HCT116 (cell line): ENCODE data around the gene RNF150. TPM values are rescaled to one million over a fixed set of nuclear protein-coding genes. Genes with fewer than 3 reads are reported as not detected.

Experiments
- ATAC-seq: fragments of 200-7000 bp; cut with Tn5 transposase; 2 replicates; pipeline ENCODE4 v1.9.1; 2020; ENCODE audit warnings: mild to moderate bottlenecking, moderate library complexity
- BruUV-seq: library from RNA; stranded (reverse); fragments of 400-500 nt; replicated peaks from 2 replicates; lab custom pipeline; 2021; lab: Mats Ljungman, UMichigan
- CTCF ChIA-PET: fragments of 300-600 bp; sonication (Branson Sonifier 250); formaldehyde crosslinking; loops from one replicate; lab custom pipeline; 2021; ENCODE audit warnings: antibody characterized with exemption; lab: Charles Lee
- POLR2A ChIA-PET: fragments of 300-600, 350-600 bp; sonication (Branson Sonifier 250); formaldehyde crosslinking; loops from one replicate; lab custom pipeline; 2021; ENCODE audit warnings: antibody characterized with exemption; lab: Charles Lee
- RAD21 ChIA-PET, 2 experiments: fragments of 300-600 bp; sonication (Branson Sonifier 250); formaldehyde crosslinking; loops; one replicate each; lab custom pipeline; 2023; ENCODE audit warnings: low total read pairs in 2 of 2; ENCODE audit not compliant: uncharacterized antibody in 2 of 2, unreplicated experiment in 2 of 2, low non-redundant PET in 1 of 2; lab: Charles Lee
- DNase-seq: peaks from one replicate; pipeline ENCODE4 v3.0.0-alpha.2; 2010; ENCODE audit warnings: low read depth, low spot score
- H2AFZ ChIP-seq: fragments of 200-600 bp; shearing (Covaris generic), sonication (generic); 2 replicates; pipeline ENCODE4 v1.6.1; 2017; ENCODE audit warnings: low read depth, mixed run types, mixed read lengths, antibody characterized with exemption, low read length; ENCODE audit not compliant: poor library complexity, severe bottlenecking
- H3K27ac ChIP-seq: 2 replicates; pipeline ENCODE4 v1.5.1; 2012; ENCODE audit warnings: low read depth, low read length
- H3K27me3 ChIP-seq: fragments of 200-600 bp; sonication (generic); 2 replicates; pipeline ENCODE4 v1.6.1; 2016; ENCODE audit warnings: mixed run types, low read length, mixed read lengths; ENCODE audit not compliant: insufficient read depth
- H3K36me3 ChIP-seq, 2 experiments: fragments of 200-500 bp in 1 of 2; fragments of 200-600 bp in 1 of 2; sonication (Bioruptor generic) in 1 of 2; sonication (generic) in 1 of 2; 2 replicates each; pipeline versions ENCODE4 v1.5.1 to v1.6.1; 2014 to 2016; ENCODE audit warnings: low read length in 2 of 2, inconsistent platforms in 1 of 2, mixed read lengths in 1 of 2, mixed run types in 1 of 2; ENCODE audit not compliant: insufficient read depth in 2 of 2, control insufficient read depth in 1 of 2
- H3K4me1 ChIP-seq, 2 experiments: fragments of 200-600 bp in 1 of 2; sonication (generic) in 1 of 2; 2 replicates each; pipeline versions ENCODE4 v1.5.1 to v1.6.1; 2012 to 2017; ENCODE audit warnings: low read length in 2 of 2, inconsistent platforms in 1 of 2, mild to moderate bottlenecking in 1 of 2, mixed read lengths in 1 of 2, mixed run types in 1 of 2, moderate library complexity in 1 of 2; ENCODE audit not compliant: insufficient read depth in 2 of 2, control insufficient read depth in 1 of 2
- H3K4me2 ChIP-seq: fragments of 200-600 bp; sonication (generic); 2 replicates; pipeline ENCODE4 v1.6.1; 2017; ENCODE audit warnings: mixed run types, low read length, mixed read lengths
- H3K4me3 ChIP-seq, 2 experiments: fragments of 200-600 bp in 1 of 2; sonication (generic) in 1 of 2; replicated peaks in 1 of 2; 2 replicates each; pipeline ENCODE4 v1.5.1; 2011 to 2016; ENCODE audit warnings: low read length in 2 of 2, control low read depth in 1 of 2, low read depth in 1 of 2, mild to moderate bottlenecking in 1 of 2, mixed read lengths in 1 of 2, mixed run types in 1 of 2
- H3K79me2 ChIP-seq: fragments of 200-600 bp; sonication (generic); 2 replicates; pipeline ENCODE4 v1.6.1; 2017; ENCODE audit warnings: mild to moderate bottlenecking, mixed run types, low read length, moderate library complexity, mixed read lengths; ENCODE audit not compliant: insufficient read depth
- H3K9ac ChIP-seq: fragments of 200-600 bp; sonication (generic); 2 replicates; pipeline ENCODE4 v1.6.1; 2016; ENCODE audit warnings: low read length, mixed read lengths
- H3K9me2 ChIP-seq: fragments of 200-600 bp; sonication (generic), shearing (Covaris generic); 2 replicates; pipeline ENCODE4 v1.6.1; 2017; ENCODE audit warnings: mixed run types, mild to moderate bottlenecking, moderate library complexity; ENCODE audit not compliant: insufficient read depth
- H3K9me3 ChIP-seq, 2 experiments: fragments of 200-500 bp in 1 of 2; fragments of 200-600 bp in 1 of 2; sonication (Bioruptor generic) in 1 of 2; sonication (generic) in 1 of 2; 2 replicates each; pipeline ENCODE4 v1.6.1; 2014 to 2017; ENCODE audit warnings: low read length in 2 of 2, mixed read lengths in 2 of 2, inconsistent platforms in 1 of 2, low read depth in 1 of 2, mild to moderate bottlenecking in 1 of 2, mixed run types in 1 of 2, moderate library complexity in 1 of 2; ENCODE audit not compliant: control insufficient read depth in 1 of 2, insufficient read depth in 1 of 2
- H4K20me1 ChIP-seq: fragments of 200-600 bp; sonication (generic), shearing (Covaris generic); 2 replicates; pipeline ENCODE4 v1.6.1; 2017; ENCODE audit warnings: mixed run types, mild to moderate bottlenecking, moderate library complexity; ENCODE audit not compliant: insufficient read depth
- CEBPB ChIP-seq: IDR thresholded peaks from 2 replicates; pipeline ENCODE4 v1.6.1; 2012; ENCODE audit warnings: low read depth
- EGR1 ChIP-seq: IDR thresholded peaks from 2 replicates; pipeline ENCODE4 v1.6.1; 2012; ENCODE audit warnings: low read depth
- ELF1 ChIP-seq: IDR thresholded peaks from 2 replicates; pipeline ENCODE4 v1.6.1; 2012; ENCODE audit warnings: low read depth, borderline replicate concordance
- EZH2 ChIP-seq: fragments of 200-600 bp; sonication (generic); IDR thresholded peaks from 2 replicates; pipeline ENCODE4 v1.6.1; 2017; ENCODE audit warnings: antibody characterized with exemption, mixed run types
- FOSL1 ChIP-seq: IDR thresholded peaks from 2 replicates; pipeline ENCODE4 v1.6.1; 2012; ENCODE audit warnings: low read depth
- POLR2A ChIP-seq: IDR thresholded peaks from 2 replicates; pipeline ENCODE4 v1.7.0; 2011; ENCODE audit warnings: borderline replicate concordance; ENCODE audit not compliant: insufficient read depth, insufficient read length; ENCODE audit errors: extremely low read depth
- POLR2AphosphoS5 ChIP-seq: IDR thresholded peaks from 2 replicates; pipeline ENCODE4 v1.6.1; 2011; ENCODE audit warnings: mild to moderate bottlenecking, low read depth, low read length, moderate library complexity
- RAD21 ChIP-seq: IDR thresholded peaks from 2 replicates; pipeline ENCODE4 v1.6.1; 2012; ENCODE audit warnings: low read depth, mild to moderate bottlenecking
- SRF ChIP-seq: IDR thresholded peaks from 2 replicates; pipeline ENCODE4 v1.6.1; 2012; ENCODE audit warnings: low read depth
- ZBTB33 ChIP-seq: IDR thresholded peaks from 2 replicates; pipeline ENCODE4 v1.6.1; 2011; ENCODE audit warnings: mild to moderate bottlenecking, low read length, moderate library complexity; ENCODE audit not compliant: insufficient replicate concordance; ENCODE audit errors: extremely low read depth
- ZFX ChIP-seq: fragments of 450-650 bp; IDR thresholded peaks from 2 replicates; pipeline ENCODE4 v1.6.1; 2017
- intact Hi-C: fragments of 100-400 bp; cut with micrococcal nuclease; formaldehyde crosslinking; loops from 2 replicates; pipeline ENCODE4 v1.10.0; 2022
- total RNA-seq: library from RNA; stranded (reverse); gene quantifications from one replicate; pipeline ENCODE4 v1.2.1, GENCODE V29; 2021; ENCODE audit not compliant: unreplicated experiment

Gene RNF150
- total RNA-seq, 1 experiment from 2014 or later, result 0.07 TPM

DNA sequence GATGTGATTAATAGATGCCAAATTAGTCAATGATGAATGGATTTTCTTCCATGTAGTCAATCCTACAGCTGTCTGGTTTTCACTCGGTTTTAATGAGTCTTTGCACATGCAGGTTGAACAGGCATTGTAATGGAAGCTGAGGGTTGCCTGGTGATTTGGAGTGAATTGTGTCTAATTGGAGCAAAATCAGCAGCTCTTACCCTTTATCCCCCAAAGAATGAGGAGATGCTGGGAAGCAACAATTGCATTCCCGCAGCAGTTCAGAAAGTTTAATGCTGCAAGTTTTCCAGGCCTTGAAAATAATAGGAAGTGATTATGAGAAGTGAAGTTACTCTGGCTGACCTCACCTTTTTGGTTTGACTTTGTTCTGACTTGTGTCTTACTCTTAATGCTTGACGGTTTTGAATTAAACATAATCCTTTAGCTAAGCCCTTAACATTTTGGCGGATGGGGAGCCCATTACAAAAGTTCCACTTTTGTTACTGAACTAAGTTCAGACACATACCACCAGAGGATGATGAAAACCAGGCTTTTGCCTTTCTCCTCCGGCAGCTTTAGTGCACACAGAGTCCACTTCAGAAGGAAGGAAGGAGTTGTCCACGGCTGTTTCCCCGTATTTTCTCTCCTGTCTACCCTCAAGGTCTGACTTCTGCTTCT is 298.3 kb downstream of the RNF150 start:
- no peaks in the 10 kb centered on the region for H3K79me2 ChIP-seq
- no peaks in the 10 kb centered on the region for H4K20me1 ChIP-seq
- no peak overlapping the region for H2AFZ ChIP-seq
- RAD21 ChIA-PET, result no interaction called here
- no peak overlapping the region for H3K4me2 ChIP-seq
- no peaks in the 10 kb centered on the region for H3K27me3 ChIP-seq
- TF ChIP-seq ZFX, result no peak
- no TSS peak for BruUV-seq
- no peaks in the 10 kb centered on the region for H3K9me3 ChIP-seq
- H3K9me2 ChIP-seq, result no peaks in the 10 kb centered on the region
- DNase-seq, result no peak
- H3K4me1 ChIP-seq, result no peaks in the 10 kb centered on the region
- H3K36me3 ChIP-seq, result no peaks in the 10 kb centered on the region
- intact Hi-C loops, result no loop called here
- no peak overlapping the region for H3K27ac ChIP-seq
- H3K4me3 ChIP-seq, result no peak overlapping the region
- CTCF ChIA-PET, result no interaction called here
- POLR2A ChIA-PET, result no interaction called here
- ATAC-seq, result no peak
- H3K9ac ChIP-seq, result no peak overlapping the region

- intact Hi-C loops, result no loop called here
- no peak for ATAC-seq
- RAD21 ChIA-PET, result no interaction called here
- Histone ChIP-seq H3K4me2 (no peak overlapping the region), H3K9me3 (no peaks in the 10 kb centered on the region), H4K20me1 (no peaks in the 10 kb centered on the region), H3K27ac (no peak overlapping the region)
- no TSS peak for BruUV-seq
- DNase-seq, result no peak
- no peak for TF ChIP-seq POLR2AphosphoS5
- no peak for TF ChIP-seq POLR2A
- TF ChIP-seq SRF, result no peak
- no peak for TF ChIP-seq EZH2
- no peak for TF ChIP-seq EGR1
- TF ChIP-seq CEBPB, result no peak
- no peak for TF ChIP-seq FOSL1
- TF ChIP-seq ZBTB33, result no peak
- TF ChIP-seq RAD21, result no peak
- no peak for TF ChIP-seq ELF1
- TF ChIP-seq, all 23 proteins: peak for 0
- Histone ChIP-seq H3K9ac (no peak overlapping the region), H3K4me1 (no peaks in the 10 kb centered on the region), H3K4me3 (no peak overlapping the region), H3K36me3 (no peaks in the 10 kb centered on the region), H3K79me2 (no peaks in the 10 kb centered on the region), H2AFZ (no peak overlapping the region), H3K27me3 (no peaks in the 10 kb centered on the region), H3K9me2 (no peaks in the 10 kb centered on the region)
- ChIA-PET POLR2A (no interaction called here), CTCF (no interaction called here)
Observed at GRCh38 chr4:140833280-140833679, 300.0 kb downstream of the RNF150 start.
